PFSK-1 (cell line): ENCODE measurements around the gene WDR7.

Source experiments
- FOXP2 ChIP-seq: optimal IDR thresholded peaks from 2 replicates; pipeline ENCODE3; 2011; ENCODE audit warnings: borderline replicate concordance, control low read depth, inconsistent platforms; ENCODE audit not compliant: insufficient read depth; ENCODE audit errors: extremely low read length, extremely low read depth
- POLR2AphosphoS5 ChIP-seq: IDR thresholded peaks from 2 replicates; pipeline ENCODE4 v1.6.1; 2012; ENCODE audit warnings: low read depth, mild to moderate bottlenecking, control low read depth, low read length, moderate library complexity
- REST ChIP-seq, 2 experiments: IDR thresholded peaks; 2 replicates each; pipeline versions ENCODE4 v1.6.1 to v1.8.0; 2011 to 2012; ENCODE audit warnings: low read depth in 2 of 2, low read length in 2 of 2, control low read depth in 1 of 2, inconsistent platforms in 1 of 2, mild to moderate bottlenecking in 1 of 2, moderate library complexity in 1 of 2; ENCODE audit not compliant: insufficient read depth in 1 of 2
- SIN3A ChIP-seq: IDR thresholded peaks from 2 replicates; pipeline ENCODE4 v1.6.1; 2012; ENCODE audit warnings: mild to moderate bottlenecking, low read length, moderate library complexity, borderline replicate concordance; ENCODE audit not compliant: insufficient read depth
- TAF1 ChIP-seq: IDR thresholded peaks from 2 replicates; pipeline ENCODE4 v1.6.1; 2012; ENCODE audit warnings: low read length, control low read depth, borderline replicate concordance; ENCODE audit not compliant: insufficient read depth

The WDR7 gene

GRCh38 chr18:57004366-57005121 lies 353.4 kb downstream of the WDR7 start:
- TF ChIP-seq FOXP2 (no peak), POLR2AphosphoS5 (no peak), SIN3A (no peak), REST (IDR thresholded peaks at IDR 0.05; ENCODE audit: insufficient read depth in 1 of 2, low read depth in 2 of 2, low read length in 2 of 2) (no peak)

GRCh38 chr18:57008001-57008686 lies 357.0 kb downstream of the WDR7 start:
- TF ChIP-seq SIN3A (no peak), TAF1 (no peak), REST (IDR thresholded peaks at IDR 0.05; ENCODE audit: insufficient read depth in 1 of 2, low read depth in 2 of 2, low read length in 2 of 2) (no peak), POLR2AphosphoS5 (no peak), FOXP2 (no peak)

- TF ChIP-seq SIN3A (no peak), POLR2AphosphoS5 (no peak), FOXP2 (no peak), REST (IDR thresholded peaks at IDR 0.05; ENCODE audit: insufficient read depth in 1 of 2, low read depth in 2 of 2, low read length in 2 of 2) (no peak), TAF1 (no peak)
These were observed 358.7 kb downstream of the WDR7 start for GRCh38 chr18:57009844-57010243.

- no peak for TF ChIP-seq FOXP2
- no peak for TF ChIP-seq POLR2AphosphoS5
- TF ChIP-seq SIN3A = no peak
- TF ChIP-seq REST (IDR thresholded peaks at IDR 0.05; ENCODE audit: insufficient read depth in 1 of 2, low read depth in 2 of 2, low read length in 2 of 2) = no peak
- TF ChIP-seq TAF1 = no peak
These were observed 363.7 kb downstream of the WDR7 start for GRCh38 chr18:57014772-57015413.
